Endothelial cell of umbilical vein (primary cell): ENCODE measurements around the gene DIO3.

Experiments used
- JUN ChIP-seq: IDR thresholded peaks from 2 replicates; pipeline ENCODE4 v1.6.1; 2011; ENCODE audit warnings: borderline replicate concordance, low read depth; ENCODE audit not compliant: insufficient read length, insufficient read depth
- MYC ChIP-seq: IDR thresholded peaks from one replicate; pipeline ENCODE4 v1.6.1; 2011; ENCODE audit warnings: mild to moderate bottlenecking, low read depth, low read length
- POLR2A ChIP-seq: IDR thresholded peaks from 2 replicates; pipeline ENCODE4 v1.6.1; 2012; ENCODE audit warnings: low read depth, mild to moderate bottlenecking, control low read depth, low read length
- TF ChIP-seq, protein P1 (sequence below), 2 donors: IDR thresholded peaks; 1 replicate in 1 of 2; 2 replicates in 1 of 2; pipeline ENCODE4 v1.5.1; 2011; ENCODE audit warnings: low read length in 2 of 2, mild to moderate bottlenecking in 2 of 2, moderate library complexity in 2 of 2, control low read depth in 1 of 2, inconsistent platforms in 1 of 2, low read depth in 1 of 2; ENCODE audit not compliant: insufficient read depth in 1 of 2; ENCODE audit errors: extremely low read depth in 1 of 2

DNA sequence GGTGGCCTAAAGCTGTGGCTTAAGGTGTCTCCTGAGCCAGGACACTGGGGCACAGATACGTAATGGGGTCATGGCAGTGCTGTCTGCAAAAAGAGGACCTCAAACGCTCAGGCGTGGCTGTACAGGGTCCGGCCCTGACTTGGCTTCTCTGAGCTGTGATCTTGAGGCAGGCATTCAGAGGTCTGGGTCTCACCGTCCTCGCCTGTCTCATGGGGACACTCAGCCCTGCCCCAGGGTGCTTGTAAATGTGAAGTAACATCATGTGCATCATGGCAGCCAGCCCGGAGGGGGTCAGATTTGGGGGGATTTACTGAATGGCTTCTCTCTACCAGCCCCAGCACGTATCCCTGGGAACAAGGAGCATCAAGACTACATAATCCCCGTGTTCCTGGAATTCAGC lies 28.8 kb downstream of the DIO3 start:
- TF ChIP-seq JUN = no peak
- TF ChIP-seq POLR2A = no peak
- TF ChIP-seq, protein P1, sequence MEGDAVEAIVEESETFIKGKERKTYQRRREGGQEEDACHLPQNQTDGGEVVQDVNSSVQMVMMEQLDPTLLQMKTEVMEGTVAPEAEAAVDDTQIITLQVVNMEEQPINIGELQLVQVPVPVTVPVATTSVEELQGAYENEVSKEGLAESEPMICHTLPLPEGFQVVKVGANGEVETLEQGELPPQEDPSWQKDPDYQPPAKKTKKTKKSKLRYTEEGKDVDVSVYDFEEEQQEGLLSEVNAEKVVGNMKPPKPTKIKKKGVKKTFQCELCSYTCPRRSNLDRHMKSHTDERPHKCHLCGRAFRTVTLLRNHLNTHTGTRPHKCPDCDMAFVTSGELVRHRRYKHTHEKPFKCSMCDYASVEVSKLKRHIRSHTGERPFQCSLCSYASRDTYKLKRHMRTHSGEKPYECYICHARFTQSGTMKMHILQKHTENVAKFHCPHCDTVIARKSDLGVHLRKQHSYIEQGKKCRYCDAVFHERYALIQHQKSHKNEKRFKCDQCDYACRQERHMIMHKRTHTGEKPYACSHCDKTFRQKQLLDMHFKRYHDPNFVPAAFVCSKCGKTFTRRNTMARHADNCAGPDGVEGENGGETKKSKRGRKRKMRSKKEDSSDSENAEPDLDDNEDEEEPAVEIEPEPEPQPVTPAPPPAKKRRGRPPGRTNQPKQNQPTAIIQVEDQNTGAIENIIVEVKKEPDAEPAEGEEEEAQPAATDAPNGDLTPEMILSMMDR (IDR thresholded peaks at IDR 0.05; ENCODE audit: extremely low read depth in 1 of 2, insufficient read depth in 1 of 2, low read depth in 1 of 2, low read length in 2 of 2) = no peak
- TF ChIP-seq MYC = no peak
